Hepatic stellate cell (primary cell): Measurements from ENCODE around the gene TXLNA.
"Not testable (repeated sequence)": the region's sequence is repeated elsewhere in the genome, so short reads cannot be mapped to it uniquely, and the experiment has no call there.

Experiments
- DNase-seq: peaks from one replicate; pipeline ENCODE4 v3.0.0; 2011; ENCODE audit warnings: low spot score

Gene TXLNA

GRCh38 chr1:32179443-32180185, at the start of gene TXLNA:
Gene TXLNA (plus strand): TSS chr1:32179675. CDS start chr1:32180346, 671 bp downstream.
- DNase-seq, result peak; percentile 97

- not testable (repeated sequence) for DNase-seq
Measured at GRCh38 chr1:32133950-32134280, 45.6 kb upstream of the TXLNA start.

GRCh38 chr1:32137111-32137510, 42.4 kb upstream of the TXLNA start:
- no peak for DNase-seq

GRCh38 chr1:32138965-32139364, 40.5 kb upstream of the TXLNA start:
- peak; percentile 21 for DNase-seq

GRCh38 chr1:32142446-32143301, 36.8 kb upstream of the TXLNA start:
- DNase-seq, result peak; percentile 80

GRCh38 chr1:32143302-32143695, 36.2 kb upstream of the TXLNA start:
- not testable (repeated sequence) for DNase-seq

- DNase-seq, result no peak
Measured at GRCh38 chr1:32144033-32144432, 35.4 kb upstream of the TXLNA start.

- DNase-seq, result not testable (repeated sequence)
Measured at GRCh38 chr1:32147799-32148198, 31.7 kb upstream of the TXLNA start.

- DNase-seq, result no peak
Measured at GRCh38 chr1:32150847-32151246, 28.6 kb upstream of the TXLNA start.

GRCh38 chr1:32151319-32151787, 28.1 kb upstream of the TXLNA start:
- DNase-seq, result peak; percentile 45

- DNase-seq, result no peak
Measured at GRCh38 chr1:32159189-32159588, 20.3 kb upstream of the TXLNA start.

- no peak for DNase-seq
Measured at GRCh38 chr1:32163405-32163804, 16.1 kb upstream of the TXLNA start.

GRCh38 chr1:32165633-32166032, 13.8 kb upstream of the TXLNA start:
- DNase-seq, result not testable (repeated sequence)

- no peak for DNase-seq
Measured at GRCh38 chr1:32170991-32171390, 8.5 kb upstream of the TXLNA start.

- no peak for DNase-seq
Measured at GRCh38 chr1:32172621-32173245, 6.7 kb upstream of the TXLNA start.

GRCh38 chr1:32178380-32179192, 889 bp upstream of the TXLNA start:
- no peak for DNase-seq

GRCh38 chr1:32179193-32179442, 357 bp upstream of the TXLNA start:
- no peak for DNase-seq

GRCh38 chr1:32180186-32181060, 948 bp downstream of the TXLNA start:
- peak; percentile 64 for DNase-seq

- DNase-seq, result no peak
Measured at GRCh38 chr1:32181065-32181464, 1.6 kb downstream of the TXLNA start.

- no peak for DNase-seq
Measured at GRCh38 chr1:32181563-32181962, 2.1 kb downstream of the TXLNA start.

- DNase-seq, result no peak
Measured at GRCh38 chr1:32182060-32182459, 2.6 kb downstream of the TXLNA start.
